Tibial nerve (tissue), 4 donors: ENCODE measurements around the gene ARAP3. TPM values are rescaled to one million over a fixed set of nuclear protein-coding genes. Genes with fewer than 3 reads are reported as not detected.

Experiments used
- DNase-seq, 2 donors: peaks; one replicate each; pipeline ENCODE4 v3.0.0-alpha.2; 2019; ENCODE audit warnings: low spot score in 2 of 2
- H3K27ac ChIP-seq, 4 donors: fragments of 200-600 bp; sonication (generic) in 3 of 4; one replicate each; pipeline ENCODE4 v1.5.1; 2017 to 2019; ENCODE audit warnings: mild to moderate bottlenecking in 1 of 4
- H3K27me3 ChIP-seq, 2 donors: fragments of 200-600 bp; sonication (generic) in 1 of 2; one replicate each; pipeline versions ENCODE4 v1.5.1 to v1.6.0; 2017 to 2019
- H3K36me3 ChIP-seq, 3 donors: fragments of 200-600 bp; sonication (generic); one replicate each; pipeline ENCODE4 v1.5.1; 2018 to 2019
- H3K4me1 ChIP-seq, 4 donors: fragments of 200-600 bp; sonication (generic) in 3 of 4; one replicate each; pipeline ENCODE4 v1.5.1; 2017 to 2019
- H3K4me3 ChIP-seq, 4 donors: fragments of 200-600 bp; sonication (generic) in 3 of 4; one replicate each; pipeline ENCODE4 v1.5.1; 2017 to 2019; ENCODE audit warnings: mild to moderate bottlenecking in 1 of 4, moderate library complexity in 1 of 4
- H3K9me3 ChIP-seq, 4 donors: fragments of 200-600 bp; sonication (generic) in 3 of 4; one replicate each; pipeline ENCODE4 v1.5.1; 2017 to 2019
- CTCF ChIP-seq, 5 experiments: fragments of 200-600 bp in 3 of 5; fragments of 450-650 bp in 2 of 5; sonication (generic) in 3 of 5; IDR thresholded peaks; one replicate each; pipeline ENCODE4 v1.5.1; 2016 to 2019; ENCODE audit warnings: antibody characterized with exemption in 5 of 5, mild to moderate bottlenecking in 3 of 5, moderate library complexity in 2 of 5
- EP300 ChIP-seq, 2 donors: sonication (generic); formaldehyde crosslinking; IDR thresholded peaks; one replicate each; pipeline ENCODE4 v1.6.1; 2017; ENCODE audit warnings: antibody characterized with exemption in 2 of 2, mild to moderate bottlenecking in 1 of 2
- POLR2A ChIP-seq, 2 donors: fragments of 450-650 bp; IDR thresholded peaks; one replicate each; pipeline ENCODE4 v1.6.1; 2017; ENCODE audit warnings: antibody characterized with exemption in 2 of 2, mild to moderate bottlenecking in 2 of 2, moderate library complexity in 2 of 2
- WGBS, 2 donors: methylation state at CpG; one replicate each; pipeline ENCODE4 v1.1.5; 2018; 5-methylcytosine and 5-hydroxymethylcytosine counted together
- total RNA-seq, 4 donors: library from RNA; depleted of rRNA; stranded (reverse); fragments of >200 nt; gene quantifications; one replicate each; pipeline ENCODE4 v1.1.0, GENCODE V29; 2016

Gene ARAP3
- total RNA-seq, 4 donors from 2014 or later, result 4.4 to 11.8 (median 9.4) TPM

- no peaks in the 10 kb centered on the region for H3K9me3 ChIP-seq
- H3K36me3 ChIP-seq, result peaks cover 0 to 57% (median 0%) of the 10 kb centered on the region in 3 donors
- no peaks in the 10 kb centered on the region for H3K27me3 ChIP-seq
- no peak overlapping the region for H3K4me3 ChIP-seq
- no peak overlapping the region for H3K27ac ChIP-seq
- 79 to 88% methylated on average over 7 to 9 of the region's 9 CpGs for WGBS, 2 donors
- no peak for DNase-seq
- TF ChIP-seq CTCF (IDR thresholded peaks at IDR 0.05), result no peak
- TF ChIP-seq EP300 (IDR thresholded peaks at IDR 0.05), result no peak
- peaks cover 0 to 21% (median 14%) of the 10 kb centered on the region in 4 donors for H3K4me1 ChIP-seq
Observed at GRCh38 chr5:141640698-141641097, 41.3 kb downstream of the ARAP3 start.

GRCh38 chr5:141640051-141640415 lies 42.0 kb downstream of the ARAP3 start:
- no peak overlapping the region for H3K27ac ChIP-seq
- H3K36me3 ChIP-seq, result peaks cover 0 to 50% (median 0%) of the 10 kb centered on the region in 3 donors
- no peaks in the 10 kb centered on the region for H3K27me3 ChIP-seq
- no peaks in the 10 kb centered on the region for H3K9me3 ChIP-seq
- 85 to 92% methylated on average over 3 of the region's 3 CpGs for WGBS, 2 donors
- H3K4me3 ChIP-seq, result no peak overlapping the region
- DNase-seq, result no peak
- peaks cover 0 to 28% (median 20%) of the 10 kb centered on the region in 4 donors for H3K4me1 ChIP-seq
- no peak for TF ChIP-seq POLR2A (IDR thresholded peaks at IDR 0.05)
- no peak for TF ChIP-seq EP300 (IDR thresholded peaks at IDR 0.05)
- no peak for TF ChIP-seq CTCF (IDR thresholded peaks at IDR 0.05)

GRCh38 chr5:141639357-141640050 lies 42.5 kb downstream of the ARAP3 start:
- WGBS, 2 donors, result 75 to 91% methylated on average over 7 to 8 of the region's 12 CpGs
- no peak for TF ChIP-seq POLR2A (IDR thresholded peaks at IDR 0.05)
- TF ChIP-seq EP300 (IDR thresholded peaks at IDR 0.05), result no peak
- no peak for TF ChIP-seq CTCF (IDR thresholded peaks at IDR 0.05)
- Histone ChIP-seq H3K9me3 (no peaks in the 10 kb centered on the region), H3K4me3 (no peak overlapping the region), H3K36me3 (peaks cover 0 to 45% (median 0%) of the 10 kb centered on the region in 3 donors), H3K27me3 (no peaks in the 10 kb centered on the region), H3K27ac (no peak overlapping the region), H3K4me1 (peaks cover 0 to 33% (median 22%) of the 10 kb centered on the region in 4 donors)
- DNase-seq, result no peak

GRCh38 chr5:141638771-141639170 lies 43.3 kb downstream of the ARAP3 start:
- H3K27ac ChIP-seq, result no peak overlapping the region
- H3K9me3 ChIP-seq, result no peaks in the 10 kb centered on the region
- H3K4me3 ChIP-seq, result no peak overlapping the region
- WGBS, 2 donors, result 93 to 95% methylated on average over 2 of the region's 2 CpGs
- no peak for TF ChIP-seq EP300 (IDR thresholded peaks at IDR 0.05)
- no peak for TF ChIP-seq CTCF (IDR thresholded peaks at IDR 0.05)
- TF ChIP-seq POLR2A (IDR thresholded peaks at IDR 0.05), result no peak
- H3K36me3 ChIP-seq, result peaks cover 0 to 38% (median 0%) of the 10 kb centered on the region in 3 donors
- peaks cover 0 to 40% (median 23%) of the 10 kb centered on the region in 4 donors for H3K4me1 ChIP-seq
- no peak for DNase-seq
- H3K27me3 ChIP-seq, result no peaks in the 10 kb centered on the region

GRCh38 chr5:141637767-141638419 lies 44.1 kb downstream of the ARAP3 start:
- Histone ChIP-seq H3K27ac (peak overlapping the region in 1 of 4 donors; percentile 80), H3K4me3 (peak overlapping the region; percentile 63 to 89 (median 75)), H3K9me3 (no peaks in the 10 kb centered on the region), H3K4me1 (peaks cover 0 to 44% (median 23%) of the 10 kb centered on the region in 4 donors), H3K27me3 (no peaks in the 10 kb centered on the region), H3K36me3 (peaks cover 0 to 29% (median 0%) of the 10 kb centered on the region in 3 donors)
- peak in 1 of 2 donors; percentile 17 for DNase-seq
- WGBS, 2 donors, result 7% methylated on average over 36 to 40 of the region's 40 CpGs
- TF ChIP-seq EP300 (IDR thresholded peaks at IDR 0.05), result no peak
- TF ChIP-seq CTCF (IDR thresholded peaks at IDR 0.05), result peak in 3 of 5 experiments; percentile 28 to 35 (median 32)
- TF ChIP-seq POLR2A (IDR thresholded peaks at IDR 0.05), result no peak
